WI38 (cell line): ENCODE data around the gene VRK2.

Source experiments
- H3K4me3 ChIP-seq: 2 replicates; pipeline ENCODE4 v1.5.1; 2011; ENCODE audit warnings: low read depth, mild to moderate bottlenecking, control low read depth, low read length
- CTCF ChIP-seq: IDR thresholded peaks from 2 replicates; pipeline ENCODE4 v1.5.1; 2012; ENCODE audit warnings: low read depth, mild to moderate bottlenecking, control low read depth, low read length

VRK2 gene

DNA sequence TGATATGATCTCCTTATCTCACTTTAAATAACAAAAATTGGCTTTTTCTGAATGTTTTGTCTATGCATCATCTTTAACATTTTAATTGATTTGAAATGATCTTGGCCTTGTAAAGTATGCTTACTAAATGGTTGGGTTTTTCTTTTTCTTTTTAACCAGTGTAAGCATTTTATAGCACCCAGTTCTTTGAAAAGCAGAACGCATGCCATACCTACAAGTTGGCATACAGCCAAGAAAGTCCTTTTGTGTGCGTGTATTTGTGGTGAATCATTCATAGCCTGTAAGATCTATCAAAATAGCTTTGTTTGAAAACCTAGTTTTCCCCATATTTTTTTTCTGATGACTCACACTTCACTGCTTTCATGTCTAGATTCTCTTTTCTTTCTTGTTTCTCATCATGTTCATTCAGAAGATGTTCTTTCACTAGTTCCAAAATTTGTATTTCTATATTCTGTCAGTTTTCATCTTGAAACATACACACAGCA, 4.1 kb upstream of the VRK2 start:
- no peak overlapping the region for H3K4me3 ChIP-seq
- TF ChIP-seq CTCF: no peak

DNA sequence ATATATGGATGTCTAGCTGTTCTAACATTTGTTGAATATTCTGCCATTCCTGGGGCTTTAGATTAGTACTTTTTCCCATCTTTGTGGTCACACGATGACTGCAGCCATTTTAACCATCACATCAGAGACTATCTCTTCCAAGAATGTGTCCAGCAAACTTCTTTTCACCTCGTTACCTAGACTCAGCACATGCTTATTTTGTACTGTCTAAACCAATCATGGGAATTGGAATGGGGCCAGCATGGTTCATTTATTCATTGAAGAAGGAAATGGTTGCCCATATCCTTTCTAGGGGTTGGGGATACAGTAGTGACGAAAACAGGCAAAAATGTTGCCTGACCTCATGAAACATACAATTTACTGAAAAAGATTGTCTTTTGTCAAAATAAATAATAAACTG, 2.5 kb upstream of the VRK2 start:
- TF ChIP-seq CTCF: no peak
- no peak overlapping the region for H3K4me3 ChIP-seq

- TF ChIP-seq CTCF: no peak
- H3K4me3 ChIP-seq: peak overlapping the region; percentile 82
Measured at GRCh38 chr2:58045580-58046334, 849 bp upstream of the VRK2 start.

- TF ChIP-seq CTCF: no peak
- peak overlapping the region; percentile 82 for H3K4me3 ChIP-seq
Measured at GRCh38 chr2:58046335-58046584, 346 bp upstream of the VRK2 start.

GRCh38 chr2:58047373-58047935, 848 bp downstream of the VRK2 start:
- no peak for TF ChIP-seq CTCF
- peak overlapping the region; percentile 82 for H3K4me3 ChIP-seq

DNA sequence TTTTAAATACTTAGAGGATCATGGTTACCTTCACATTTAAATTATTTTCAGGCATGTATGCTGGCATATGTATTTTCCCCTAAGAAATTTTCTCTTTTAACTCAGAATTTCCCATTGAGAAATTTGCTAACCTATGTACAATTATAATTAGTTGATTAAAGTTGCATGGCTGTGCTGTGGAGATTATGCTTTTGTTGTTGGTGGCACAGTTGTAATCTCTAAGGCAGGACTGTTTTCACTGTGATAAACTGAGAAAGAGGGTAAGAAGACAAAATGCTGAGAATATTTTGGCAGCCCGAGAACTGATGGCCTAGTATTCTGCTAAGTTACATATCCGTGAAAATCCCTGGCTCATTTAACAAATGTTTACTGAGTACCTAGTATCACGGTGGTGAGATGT, 1.4 kb downstream of the VRK2 start:
- H3K4me3 ChIP-seq: peak overlapping the region; percentile 82

More for the DNA sequence above, 1.4 kb downstream of the VRK2 start:
- TF ChIP-seq CTCF: no peak
